Measurements from ENCODE around the gene LENG8.

LENG8 gene

GRCh38 chr19:54460230-54461005 is 11.4 kb downstream of the LENG8 start:
- peaks cover 7% of the 10 kb centered on the region for H3K79me2 ChIP-seq
- no peak overlapping the region for H2AFZ ChIP-seq
- H3K27me3 ChIP-seq (ENCODE audit: control insufficient read depth, insufficient read depth, low read length) = no peaks in the 10 kb centered on the region
- H3K4me1 ChIP-seq = peaks cover 4% of the 10 kb centered on the region
- H3K27ac ChIP-seq = no peak overlapping the region
- no peaks in the 10 kb centered on the region for H3K36me3 ChIP-seq (ENCODE audit: control insufficient read depth, insufficient read depth, low read length)
- TF ChIP-seq CTCF (IDR thresholded peaks at IDR 0.05) = no peak
- H3K4me3 ChIP-seq (ENCODE audit: low read depth, low read length) = no peak overlapping the region
- no peaks in the 10 kb centered on the region for H3K9me3 ChIP-seq (ENCODE audit: control insufficient read depth, low read length)
- H3K9ac ChIP-seq = no peak overlapping the region
- H3K4me2 ChIP-seq (ENCODE audit: low read length) = no peak overlapping the region

GRCh38 chr19:54461210-54461609 is 12.2 kb downstream of the LENG8 start:
- Histone ChIP-seq H3K4me3 (ENCODE audit: low read depth, low read length) (no peak overlapping the region), H3K9me3 (ENCODE audit: control insufficient read depth, low read length) (no peaks in the 10 kb centered on the region), H2AFZ (no peak overlapping the region), H3K79me2 (peaks cover 6% of the 10 kb centered on the region), H3K9ac (no peak overlapping the region), H3K36me3 (ENCODE audit: control insufficient read depth, insufficient read depth, low read length) (no peaks in the 10 kb centered on the region), H3K4me1 (peaks cover 4% of the 10 kb centered on the region), H3K27ac (no peak overlapping the region), H3K4me2 (ENCODE audit: low read length) (no peak overlapping the region), H3K27me3 (ENCODE audit: control insufficient read depth, insufficient read depth, low read length) (no peaks in the 10 kb centered on the region)
- TF ChIP-seq CTCF (IDR thresholded peaks at IDR 0.05) = no peak

GRCh38 chr19:54461613-54462012 is 12.6 kb downstream of the LENG8 start:
- H3K27ac ChIP-seq = no peak overlapping the region

GRCh38 chr19:54462047-54462654 is 13.2 kb downstream of the LENG8 start:
- H3K4me3 ChIP-seq (ENCODE audit: low read depth, low read length) = no peak overlapping the region
- peaks cover 4% of the 10 kb centered on the region for H3K4me1 ChIP-seq
- no peaks in the 10 kb centered on the region for H3K9me3 ChIP-seq (ENCODE audit: control insufficient read depth, low read length)
- peaks cover 6% of the 10 kb centered on the region for H3K79me2 ChIP-seq
- no peak overlapping the region for H3K4me2 ChIP-seq (ENCODE audit: low read length)
- no peaks in the 10 kb centered on the region for H3K27me3 ChIP-seq (ENCODE audit: control insufficient read depth, insufficient read depth, low read length)
- no peak overlapping the region for H3K9ac ChIP-seq
- no peak overlapping the region for H3K27ac ChIP-seq
- no peaks in the 10 kb centered on the region for H3K36me3 ChIP-seq (ENCODE audit: control insufficient read depth, insufficient read depth, low read length)
- TF ChIP-seq CTCF (IDR thresholded peaks at IDR 0.05) = no peak
- H2AFZ ChIP-seq = no peak overlapping the region

More at GRCh38 chr19:54461613-54462012, 12.6 kb downstream of the LENG8 start:
- no peaks in the 10 kb centered on the region for H3K27me3 ChIP-seq (ENCODE audit: control insufficient read depth, insufficient read depth, low read length)
- H3K4me1 ChIP-seq = peaks cover 4% of the 10 kb centered on the region
- peaks cover 6% of the 10 kb centered on the region for H3K79me2 ChIP-seq
- no peak overlapping the region for H2AFZ ChIP-seq
- no peak for TF ChIP-seq CTCF (IDR thresholded peaks at IDR 0.05)
- H3K9me3 ChIP-seq (ENCODE audit: control insufficient read depth, low read length) = no peaks in the 10 kb centered on the region
- H3K36me3 ChIP-seq (ENCODE audit: control insufficient read depth, insufficient read depth, low read length) = no peaks in the 10 kb centered on the region
- no peak overlapping the region for H3K4me3 ChIP-seq (ENCODE audit: low read depth, low read length)
- no peak overlapping the region for H3K4me2 ChIP-seq (ENCODE audit: low read length)
- no peak overlapping the region for H3K9ac ChIP-seq

Measured in parathyroid adenoma (tissue), 2 donors.